ENCODE measurements around the gene ZNF688. TPM values are rescaled to one million over a fixed set of nuclear protein-coding genes. Genes with fewer than 3 reads are reported as not detected.

Gene ZNF688
- total RNA-seq, 1 experiment from 2014 or later: 3.6 TPM

- TF ChIP-seq, protein P1, sequence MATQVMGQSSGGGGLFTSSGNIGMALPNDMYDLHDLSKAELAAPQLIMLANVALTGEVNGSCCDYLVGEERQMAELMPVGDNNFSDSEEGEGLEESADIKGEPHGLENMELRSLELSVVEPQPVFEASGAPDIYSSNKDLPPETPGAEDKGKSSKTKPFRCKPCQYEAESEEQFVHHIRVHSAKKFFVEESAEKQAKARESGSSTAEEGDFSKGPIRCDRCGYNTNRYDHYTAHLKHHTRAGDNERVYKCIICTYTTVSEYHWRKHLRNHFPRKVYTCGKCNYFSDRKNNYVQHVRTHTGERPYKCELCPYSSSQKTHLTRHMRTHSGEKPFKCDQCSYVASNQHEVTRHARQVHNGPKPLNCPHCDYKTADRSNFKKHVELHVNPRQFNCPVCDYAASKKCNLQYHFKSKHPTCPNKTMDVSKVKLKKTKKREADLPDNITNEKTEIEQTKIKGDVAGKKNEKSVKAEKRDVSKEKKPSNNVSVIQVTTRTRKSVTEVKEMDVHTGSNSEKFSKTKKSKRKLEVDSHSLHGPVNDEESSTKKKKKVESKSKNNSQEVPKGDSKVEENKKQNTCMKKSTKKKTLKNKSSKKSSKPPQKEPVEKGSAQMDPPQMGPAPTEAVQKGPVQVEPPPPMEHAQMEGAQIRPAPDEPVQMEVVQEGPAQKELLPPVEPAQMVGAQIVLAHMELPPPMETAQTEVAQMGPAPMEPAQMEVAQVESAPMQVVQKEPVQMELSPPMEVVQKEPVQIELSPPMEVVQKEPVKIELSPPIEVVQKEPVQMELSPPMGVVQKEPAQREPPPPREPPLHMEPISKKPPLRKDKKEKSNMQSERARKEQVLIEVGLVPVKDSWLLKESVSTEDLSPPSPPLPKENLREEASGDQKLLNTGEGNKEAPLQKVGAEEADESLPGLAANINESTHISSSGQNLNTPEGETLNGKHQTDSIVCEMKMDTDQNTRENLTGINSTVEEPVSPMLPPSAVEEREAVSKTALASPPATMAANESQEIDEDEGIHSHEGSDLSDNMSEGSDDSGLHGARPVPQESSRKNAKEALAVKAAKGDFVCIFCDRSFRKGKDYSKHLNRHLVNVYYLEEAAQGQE (IDR thresholded peaks at IDR 0.05; ENCODE audit: low read depth): no peak
- TF ChIP-seq JUND (IDR thresholded peaks at IDR 0.05) (no peak), ZFX (IDR thresholded peaks at IDR 0.05) (no peak)
- TF ChIP-seq, protein P2, sequence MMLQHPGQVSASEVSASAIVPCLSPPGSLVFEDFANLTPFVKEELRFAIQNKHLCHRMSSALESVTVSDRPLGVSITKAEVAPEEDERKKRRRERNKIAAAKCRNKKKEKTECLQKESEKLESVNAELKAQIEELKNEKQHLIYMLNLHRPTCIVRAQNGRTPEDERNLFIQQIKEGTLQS (IDR thresholded peaks at IDR 0.05): no peak
Measured at GRCh38 chr16:30554557-30555314, 16.8 kb downstream of the ZNF688 start (continued).

GRCh38 chr16:30553393-30553899 is 18.1 kb downstream of the ZNF688 start:
- no peak overlapping the region; the same call in 1 of the 2 replicates for H3K27ac ChIP-seq (ENCODE audit: low read depth, low read length)
- H3K4me3 ChIP-seq (replicated peaks in 1 of 2; ENCODE audit: low read depth in 1 of 2, low read length in 2 of 2): no peak overlapping the region
- ChIA-PET RAD21 (ENCODE audit: low non-redundant PET in 1 of 2, low total read pairs in 2 of 2, uncharacterized antibody in 2 of 2, unreplicated experiment in 2 of 2) (no interaction called here), CTCF (no interaction called here), POLR2A (no interaction called here)
- H3K4me2 ChIP-seq (ENCODE audit: low read length): no peak overlapping the region
- no peaks in the 10 kb centered on the region for H3K9me2 ChIP-seq (ENCODE audit: insufficient read depth)
- no peak overlapping the region for H2AFZ ChIP-seq (ENCODE audit: low read depth, low read length, poor library complexity, severe bottlenecking)
- H4K20me1 ChIP-seq (ENCODE audit: insufficient read depth): no peaks in the 10 kb centered on the region
- no peaks in the 10 kb centered on the region for H3K9me3 ChIP-seq (ENCODE audit: control insufficient read depth in 1 of 2, insufficient read depth in 1 of 2, low read depth in 1 of 2, low read length in 2 of 2)
- BruUV-seq (replicated peaks): no TSS peak
- peaks cover 14% of the 10 kb centered on the region; the same call in 1 of the 2 replicates for H3K79me2 ChIP-seq (ENCODE audit: insufficient read depth, low read length)
- ATAC-seq: no peak
- H3K27me3 ChIP-seq (ENCODE audit: insufficient read depth, low read length): no peaks in the 10 kb centered on the region
- no peak overlapping the region for H3K9ac ChIP-seq (ENCODE audit: low read length)
- peaks cover 6 to 20% of the 10 kb centered on the region in 2 experiments for H3K4me1 ChIP-seq (ENCODE audit: control insufficient read depth in 1 of 2, insufficient read depth in 2 of 2, low read length in 2 of 2)
- TF ChIP-seq EZH2phosphoT487 (IDR thresholded peaks at IDR 0.05; ENCODE audit: borderline replicate concordance) (no peak), EZH2 (IDR thresholded peaks at IDR 0.05) (no peak), CBX3 (IDR thresholded peaks at IDR 0.05; ENCODE audit: low read depth) (no peak), FOSL1 (IDR thresholded peaks at IDR 0.05; ENCODE audit: low read depth) (no peak), SRF (IDR thresholded peaks at IDR 0.05; ENCODE audit: low read depth) (no peak)
- TF ChIP-seq, protein P3, sequence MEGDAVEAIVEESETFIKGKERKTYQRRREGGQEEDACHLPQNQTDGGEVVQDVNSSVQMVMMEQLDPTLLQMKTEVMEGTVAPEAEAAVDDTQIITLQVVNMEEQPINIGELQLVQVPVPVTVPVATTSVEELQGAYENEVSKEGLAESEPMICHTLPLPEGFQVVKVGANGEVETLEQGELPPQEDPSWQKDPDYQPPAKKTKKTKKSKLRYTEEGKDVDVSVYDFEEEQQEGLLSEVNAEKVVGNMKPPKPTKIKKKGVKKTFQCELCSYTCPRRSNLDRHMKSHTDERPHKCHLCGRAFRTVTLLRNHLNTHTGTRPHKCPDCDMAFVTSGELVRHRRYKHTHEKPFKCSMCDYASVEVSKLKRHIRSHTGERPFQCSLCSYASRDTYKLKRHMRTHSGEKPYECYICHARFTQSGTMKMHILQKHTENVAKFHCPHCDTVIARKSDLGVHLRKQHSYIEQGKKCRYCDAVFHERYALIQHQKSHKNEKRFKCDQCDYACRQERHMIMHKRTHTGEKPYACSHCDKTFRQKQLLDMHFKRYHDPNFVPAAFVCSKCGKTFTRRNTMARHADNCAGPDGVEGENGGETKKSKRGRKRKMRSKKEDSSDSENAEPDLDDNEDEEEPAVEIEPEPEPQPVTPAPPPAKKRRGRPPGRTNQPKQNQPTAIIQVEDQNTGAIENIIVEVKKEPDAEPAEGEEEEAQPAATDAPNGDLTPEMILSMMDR (IDR thresholded peaks at IDR 0.05 in 2 of 3, conservative IDR thresholded peaks at IDR 0.05 in 1 of 3; ENCODE audit: borderline replicate concordance in 1 of 3, insufficient read depth in 1 of 3, low read depth in 2 of 3, low read length in 2 of 3): no peak
- peaks cover 4% of the 10 kb centered on the region in 2 experiments; a peak in 2 of 4 replicates for H3K36me3 ChIP-seq (ENCODE audit: control insufficient read depth in 1 of 2, insufficient read depth in 2 of 2, low read length in 2 of 2)
- intact Hi-C loops (cut with micrococcal nuclease): no loop called here
- DNase-seq (ENCODE audit: low read depth, low spot score): no peak

Data from HCT116 (cell line).